ENCODE data around the gene FAAH2.
"Not testable (repeated sequence)": the region's sequence is repeated elsewhere in the genome, so short reads cannot be mapped to it uniquely, and the experiment has no call there.

The FAAH2 gene

DNA sequence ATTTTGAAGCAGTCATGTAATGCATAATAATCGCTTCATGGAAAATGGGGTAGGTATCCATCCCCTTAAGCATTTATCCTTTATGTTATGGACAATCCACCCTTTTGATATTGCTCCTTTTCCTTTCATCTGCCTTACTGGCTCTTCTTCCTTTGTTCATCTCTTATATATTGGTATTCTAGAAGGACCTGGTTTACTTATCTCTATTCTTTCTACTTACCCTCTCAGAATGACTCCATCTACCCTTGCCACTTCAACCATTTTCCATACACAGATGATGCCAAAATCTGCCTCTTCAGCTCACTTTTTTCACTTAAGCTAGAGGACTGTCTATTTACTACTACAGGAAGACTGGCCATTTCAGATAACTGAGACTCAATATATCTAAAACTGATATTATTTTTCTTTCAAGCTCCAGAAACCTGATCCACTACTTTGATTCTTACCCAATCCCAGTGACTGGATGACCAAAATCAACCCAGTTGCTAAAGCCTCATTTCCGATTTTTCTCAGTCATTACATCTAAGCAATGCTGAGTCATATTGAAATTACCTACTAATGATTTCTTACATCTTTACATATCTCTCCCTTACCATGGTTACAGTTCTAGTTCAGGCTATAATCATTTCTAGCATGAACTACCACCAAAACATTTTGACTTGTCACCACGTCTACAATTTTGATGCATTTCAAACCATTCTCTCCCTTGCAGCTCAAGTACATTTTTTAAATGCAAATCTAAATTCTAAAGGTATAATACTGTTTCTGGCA, 93.7 kb downstream of the FAAH2 start:
- no peak for DNase-seq (ENCODE audit: low read depth in 2 of 2)

DNA sequence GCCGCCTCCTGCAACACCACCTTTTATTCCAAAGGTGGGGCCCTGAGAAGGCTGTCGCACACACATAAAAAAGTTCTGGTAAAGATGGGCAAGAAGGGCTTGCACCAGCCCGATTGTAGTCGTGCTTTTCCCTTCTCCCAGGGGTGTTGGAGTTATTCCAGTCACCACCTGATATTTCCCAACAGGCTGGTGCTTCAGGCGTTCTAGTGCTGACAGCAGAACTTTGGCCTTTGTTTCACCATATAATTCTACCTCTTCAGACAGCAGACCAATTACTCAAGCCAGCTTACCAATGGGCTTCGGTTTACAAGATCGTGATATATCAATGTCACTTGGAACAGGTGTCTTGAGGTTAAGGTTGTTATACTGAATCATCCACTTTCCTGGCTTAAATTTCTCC, 107.7 kb downstream of the FAAH2 start:
- DNase-seq (ENCODE audit: low read depth in 2 of 2) = not testable (repeated sequence)

- DNase-seq (ENCODE audit: low read depth in 2 of 2) = not testable (repeated sequence)
These were observed 116.7 kb downstream of the FAAH2 start for GRCh38 chrX:57403191-57403590.

- no peak for DNase-seq (ENCODE audit: low read depth in 2 of 2)
These were observed 119.6 kb downstream of the FAAH2 start for GRCh38 chrX:57406149-57406548.

DNA sequence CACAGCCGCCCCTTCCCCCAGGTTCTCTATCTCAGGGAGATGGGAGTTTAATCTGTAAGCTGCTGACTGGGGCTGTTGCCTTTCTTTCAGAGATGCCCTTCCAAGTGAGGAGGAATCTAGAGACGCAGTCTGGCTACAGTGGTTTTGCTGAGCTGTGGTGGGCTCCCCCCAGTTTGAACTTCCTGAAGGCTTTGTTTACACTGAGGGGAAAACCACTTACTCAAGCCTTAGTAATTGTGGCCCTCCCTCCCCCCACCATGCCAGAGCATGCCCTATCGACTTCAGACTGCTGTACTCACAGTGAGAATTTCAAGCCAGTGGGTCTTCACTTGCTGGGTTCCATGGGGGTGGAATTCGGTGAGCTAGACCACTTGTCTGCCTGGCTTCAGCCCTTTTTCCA, 131.3 kb downstream of the FAAH2 start:
- no peak for DNase-seq (ENCODE audit: low read depth in 2 of 2)

- DNase-seq (ENCODE audit: low read depth in 2 of 2) = no peak
These were observed 135.8 kb downstream of the FAAH2 start for GRCh38 chrX:57422289-57422688.

DNA sequence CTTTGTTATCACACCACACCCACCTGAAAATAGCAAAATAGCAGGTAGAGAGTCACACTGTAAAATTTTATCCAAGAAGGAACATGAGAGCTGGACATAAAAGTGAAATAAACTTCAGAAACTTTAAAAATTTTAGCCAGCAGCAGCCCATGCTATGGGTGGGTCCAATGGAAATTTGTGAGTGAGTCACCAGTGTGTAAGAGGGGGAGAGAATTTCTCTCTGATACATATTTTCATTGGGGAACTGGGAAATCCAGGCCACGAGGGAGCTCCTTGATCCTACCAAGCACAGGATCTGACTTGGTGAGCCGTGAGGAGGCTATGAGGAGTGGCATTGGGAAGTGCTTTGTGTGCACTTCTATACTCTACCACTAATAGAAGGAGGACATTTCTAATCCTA, 136.3 kb downstream of the FAAH2 start:
- DNase-seq (ENCODE audit: low read depth in 2 of 2) = no peak

DNA sequence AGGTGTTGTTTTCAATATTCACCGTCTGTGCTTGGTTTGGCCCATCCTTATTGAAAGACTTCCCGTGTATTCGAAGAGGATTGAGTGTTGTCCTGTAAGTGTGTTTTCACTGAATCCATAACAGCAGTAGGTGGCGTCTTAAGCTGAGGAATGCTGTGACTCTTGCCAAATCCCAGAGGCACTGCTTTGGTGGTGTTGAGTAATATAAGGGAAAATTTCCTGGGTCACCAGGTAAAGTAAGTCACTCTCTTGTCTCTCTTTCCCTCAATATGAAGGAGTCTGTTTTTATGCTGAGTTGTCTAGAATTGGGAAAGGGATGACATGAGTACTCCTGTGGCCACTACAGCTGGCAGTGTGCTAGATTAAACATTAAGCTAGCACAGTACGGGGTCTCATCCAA, 158.6 kb downstream of the FAAH2 start:
- no peak for DNase-seq (ENCODE audit: low read depth in 2 of 2)

GRCh38 chrX:57445832-57446231, 159.3 kb downstream of the FAAH2 start:
- DNase-seq (ENCODE audit: low read depth in 2 of 2) = no peak

DNA sequence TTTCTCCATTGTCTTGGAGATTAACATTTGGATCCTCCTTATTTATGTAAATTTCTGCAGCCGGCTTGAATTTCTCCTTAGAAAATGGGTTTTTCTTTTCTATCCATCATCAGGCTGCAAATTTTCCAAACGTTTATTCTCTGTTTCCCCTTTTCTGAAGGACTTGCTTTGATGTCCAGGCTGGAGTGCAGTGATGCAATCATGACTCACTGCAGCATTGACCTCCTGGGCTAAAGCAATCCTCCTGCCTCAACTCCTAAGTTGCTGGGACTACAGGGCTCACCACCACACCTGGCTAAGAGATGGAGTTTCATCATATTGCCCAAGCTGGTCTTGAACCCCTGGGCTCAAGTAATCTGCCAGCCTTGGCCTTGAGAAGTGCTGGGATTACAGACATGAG, 161.3 kb downstream of the FAAH2 start:
- DNase-seq (ENCODE audit: low read depth in 2 of 2) = no peak

GRCh38 chrX:57451426-57452020, 165.0 kb downstream of the FAAH2 start:
- no peak for DNase-seq (ENCODE audit: low read depth in 2 of 2)

DNA sequence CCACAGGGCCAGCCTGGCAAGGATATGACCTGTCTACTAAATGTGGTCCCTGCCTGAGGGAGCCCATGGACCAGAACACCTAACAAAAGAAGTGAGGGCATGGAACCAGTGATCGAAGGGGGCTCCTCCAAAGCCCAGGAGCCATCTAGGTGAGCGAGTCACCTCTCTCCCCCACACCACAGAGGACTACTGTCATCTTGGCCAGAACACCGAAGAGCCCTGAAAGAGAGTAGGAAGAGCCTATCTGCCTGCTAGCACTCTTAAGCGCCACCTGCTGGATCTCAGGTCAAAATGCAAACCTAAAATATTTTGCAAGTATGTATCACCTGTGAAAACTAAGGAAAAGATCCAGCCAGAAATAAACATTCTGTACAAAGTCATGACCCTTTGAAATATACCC, 167.4 kb downstream of the FAAH2 start:
- DNase-seq (ENCODE audit: low read depth in 2 of 2) = no peak

- no peak for DNase-seq (ENCODE audit: low read depth in 2 of 2)
These were observed 195.0 kb downstream of the FAAH2 start for GRCh38 chrX:57481514-57481913.

GRCh38 chrX:57516491-57516890, 230.0 kb downstream of the FAAH2 start:
- DNase-seq (ENCODE audit: low read depth in 2 of 2) = no peak

DNA sequence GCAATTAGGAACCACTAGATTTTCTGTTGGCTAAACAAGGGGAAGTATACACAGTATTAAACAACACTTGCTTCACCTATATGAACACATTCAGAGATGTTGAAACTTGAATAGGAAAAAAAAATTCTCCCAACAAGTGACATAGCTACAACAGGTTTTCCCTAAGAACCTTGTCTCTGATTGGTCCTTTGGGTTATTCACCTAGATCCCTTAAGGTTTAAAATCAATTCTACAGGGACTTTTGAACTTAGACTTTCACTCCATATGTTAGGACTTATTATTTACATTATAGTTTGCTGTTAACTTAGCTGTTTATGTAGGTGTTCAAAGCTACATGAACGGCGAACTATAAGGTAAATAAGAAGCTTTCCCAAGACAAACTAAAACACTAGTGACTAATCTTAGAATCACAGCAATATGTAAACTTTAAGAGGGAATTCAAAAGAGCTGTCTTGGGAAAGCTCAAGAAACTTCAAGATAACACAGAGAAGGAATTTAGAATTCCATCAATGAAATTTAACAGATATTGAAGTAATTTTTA, 233.1 kb downstream of the FAAH2 start:
- DNase-seq (ENCODE audit: low read depth in 2 of 2) = no peak

- DNase-seq (ENCODE audit: low read depth in 2 of 2) = no peak
These were observed 242.3 kb downstream of the FAAH2 start for GRCh38 chrX:57528670-57529255.
